NT2/D1 (cell line): Measurements from ENCODE around the gene SUN1.

Source experiments
- DNase-seq: peaks from one replicate; pipeline ENCODE4 v3.0.0-alpha.2; 2011; ENCODE audit warnings: low read depth, low spot score
- H3K27me3 ChIP-seq: 2 replicates; pipeline ENCODE4 v1.6.0; 2011; ENCODE audit warnings: mild to moderate bottlenecking; ENCODE audit not compliant: insufficient read length, insufficient read depth
- H3K36me3 ChIP-seq: 2 replicates; pipeline ENCODE4 v1.6.1; 2011; ENCODE audit warnings: mild to moderate bottlenecking, low read length, mixed read lengths; ENCODE audit not compliant: insufficient read depth, insufficient read length
- H3K4me1 ChIP-seq: 2 replicates; pipeline ENCODE4 v1.5.1; 2011; ENCODE audit not compliant: insufficient read depth, insufficient read length
- H3K4me3 ChIP-seq: 2 replicates; pipeline ENCODE4 v1.5.1; 2011; ENCODE audit warnings: low read depth; ENCODE audit not compliant: insufficient read length
- H3K9ac ChIP-seq: 2 replicates; pipeline ENCODE4 v1.6.0; 2011; ENCODE audit warnings: low read depth; ENCODE audit not compliant: insufficient read length
- H3K9me3 ChIP-seq: 2 replicates; pipeline ENCODE4 v1.5.1; 2011; ENCODE audit warnings: mild to moderate bottlenecking, low read length; ENCODE audit not compliant: insufficient read depth
- SUZ12 ChIP-seq: IDR thresholded peaks from 2 replicates; pipeline ENCODE4 v1.6.1; 2011; ENCODE audit not compliant: insufficient read length, insufficient read depth; ENCODE audit errors: extremely low read depth
- YY1 ChIP-seq: IDR thresholded peaks from 2 replicates; pipeline ENCODE4 v1.6.1; 2011; ENCODE audit not compliant: insufficient read length, insufficient read depth
- ZNF274 ChIP-seq: IDR thresholded peaks from 2 replicates; pipeline ENCODE4 v1.6.1; 2011; ENCODE audit warnings: mild to moderate bottlenecking, low read depth, low read length

The SUN1 gene

GRCh38 chr7:896346-897075 lies 64.2 kb downstream of the SUN1 start:
- no peak for DNase-seq
- Histone ChIP-seq H3K36me3 (peaks cover 80% of the 10 kb centered on the region), H3K4me1 (peaks cover 20% of the 10 kb centered on the region), H3K9me3 (no peaks in the 10 kb centered on the region), H3K4me3 (no peak overlapping the region), H3K27me3 (no peaks in the 10 kb centered on the region), H3K9ac (no peak overlapping the region)
- TF ChIP-seq YY1 = no peak
- no peak for TF ChIP-seq ZNF274
- TF ChIP-seq SUZ12 = no peak

- Histone ChIP-seq H3K27me3 (no peaks in the 10 kb centered on the region), H3K4me1 (peaks cover 20% of the 10 kb centered on the region), H3K36me3 (peaks cover 74% of the 10 kb centered on the region), H3K9ac (no peak overlapping the region), H3K9me3 (no peaks in the 10 kb centered on the region), H3K4me3 (no peak overlapping the region)
- no peak for DNase-seq
- no peak for TF ChIP-seq YY1
- TF ChIP-seq SUZ12 = no peak
- no peak for TF ChIP-seq ZNF274
These were observed 64.8 kb downstream of the SUN1 start for GRCh38 chr7:897086-897485.

GRCh38 chr7:897771-898376 lies 65.6 kb downstream of the SUN1 start:
- Histone ChIP-seq H3K9me3 (no peaks in the 10 kb centered on the region), H3K4me1 (peaks cover 20% of the 10 kb centered on the region), H3K9ac (no peak overlapping the region), H3K36me3 (peaks cover 67% of the 10 kb centered on the region), H3K4me3 (no peak overlapping the region), H3K27me3 (no peaks in the 10 kb centered on the region)
- TF ChIP-seq ZNF274 (no peak), YY1 (no peak), SUZ12 (no peak)
- no peak for DNase-seq

GRCh38 chr7:898460-898854 lies 66.2 kb downstream of the SUN1 start:
- Histone ChIP-seq H3K4me3 (no peak overlapping the region), H3K4me1 (peaks cover 20% of the 10 kb centered on the region), H3K9me3 (no peaks in the 10 kb centered on the region), H3K9ac (no peak overlapping the region), H3K27me3 (peaks cover under 1% of the 10 kb centered on the region), H3K36me3 (peaks cover 61% of the 10 kb centered on the region)
- TF ChIP-seq YY1 (no peak), ZNF274 (no peak), SUZ12 (no peak)
- DNase-seq = no peak

GRCh38 chr7:898855-899681 lies 66.8 kb downstream of the SUN1 start:
- Histone ChIP-seq H3K9me3 (no peaks in the 10 kb centered on the region), H3K36me3 (peaks cover 55% of the 10 kb centered on the region), H3K4me1 (peaks cover 20% of the 10 kb centered on the region), H3K9ac (no peak overlapping the region), H3K4me3 (no peak overlapping the region), H3K27me3 (peaks cover 7% of the 10 kb centered on the region)
- TF ChIP-seq SUZ12 (no peak), YY1 (no peak), ZNF274 (no peak)
- no peak for DNase-seq

- H3K27me3 ChIP-seq = peaks cover 14% of the 10 kb centered on the region
- H3K4me3 ChIP-seq = no peak overlapping the region
- no peaks in the 10 kb centered on the region for H3K9me3 ChIP-seq
- H3K4me1 ChIP-seq = peaks cover 21% of the 10 kb centered on the region
- DNase-seq = no peak
- peaks cover 47% of the 10 kb centered on the region for H3K36me3 ChIP-seq
- TF ChIP-seq ZNF274 (no peak), YY1 (no peak), SUZ12 (no peak)
- H3K9ac ChIP-seq = no peak overlapping the region
These were observed 67.5 kb downstream of the SUN1 start for GRCh38 chr7:899806-900205.
